HepG2 (cell line): ENCODE data around the gene EIF3J. TPM values are rescaled to one million over a fixed set of nuclear protein-coding genes. Genes with fewer than 3 reads are reported as not detected.

Experiments
- IKZF4 ChIP-seq: sonication (generic); formaldehyde crosslinking; IDR thresholded peaks from 2 replicates; pipeline ENCODE4 v1.5.1; 2020; ENCODE audit warnings: borderline replicate concordance, mild to moderate bottlenecking, low read depth, missing genetic modification reagents; ENCODE audit errors: not compliant biosample characterization
- KAT8 ChIP-seq: IDR thresholded peaks from 2 replicates; pipeline ENCODE4 v1.6.1; 2016; ENCODE audit warnings: missing genetic modification reagents, missing compliant biosample characterization
- MAZ ChIP-seq, 2 experiments: sonication (generic) in 1 of 2; formaldehyde crosslinking in 1 of 2; IDR thresholded peaks; 2 replicates each; pipeline versions ENCODE4 v1.5.0 to v1.6.1; 2012 to 2020; ENCODE audit warnings: low read depth in 2 of 2, mild to moderate bottlenecking in 2 of 2, borderline replicate concordance in 1 of 2, improper control_type of control experiment in 1 of 2, low read length in 1 of 2, missing genetic modification reagents in 1 of 2, moderate library complexity in 1 of 2
- MBNL3 ChIP-seq: fragments of 250-450 bp; sonication (Bioruptor Pico); conservative IDR thresholded peaks from 2 replicates; pipeline ENCODE4 v1.8.0; 2022; ENCODE audit warnings: mild to moderate bottlenecking, inconsistent platforms
- SIN3A ChIP-seq: IDR thresholded peaks from 2 replicates; pipeline ENCODE4 v1.6.1; 2011; ENCODE audit warnings: low read depth, mild to moderate bottlenecking, control low read depth, low read length, borderline replicate concordance
- SMYD3 ChIP-seq: sonication (generic); formaldehyde crosslinking; IDR thresholded peaks from 2 replicates; pipeline ENCODE4 v1.8.1; 2023; ENCODE audit warnings: mild to moderate bottlenecking, missing genetic modification reagents
- TAF1 ChIP-seq: sonication (generic); formaldehyde crosslinking; IDR thresholded peaks from 2 replicates; pipeline ENCODE4 v1.4.0; 2020; ENCODE audit warnings: missing genetic modification reagents
- THAP8 ChIP-seq: sonication (generic); formaldehyde crosslinking; IDR thresholded peaks from 2 replicates; pipeline ENCODE4 v1.5.1; 2020; ENCODE audit warnings: missing genetic modification reagents, mild to moderate bottlenecking, borderline replicate concordance
- ZNF230 ChIP-seq: sonication (generic); formaldehyde crosslinking; IDR thresholded peaks from 2 replicates; pipeline ENCODE4 v1.4.0; 2020; ENCODE audit warnings: mild to moderate bottlenecking, missing genetic modification reagents
- ZNF337 ChIP-seq: sonication (generic); formaldehyde crosslinking; IDR thresholded peaks from 2 replicates; pipeline ENCODE4 v1.5.1; 2020; ENCODE audit warnings: missing genetic modification reagents, low read depth, mild to moderate bottlenecking, borderline replicate concordance
- ZNF547 ChIP-seq: sonication (generic); formaldehyde crosslinking; IDR thresholded peaks from 2 replicates; pipeline ENCODE4 v1.5.1; 2020; ENCODE audit warnings: mild to moderate bottlenecking, missing genetic modification reagents
- ZNF713 ChIP-seq: sonication (generic); formaldehyde crosslinking; IDR thresholded peaks from 2 replicates; pipeline ENCODE4 v1.4.0; 2020; ENCODE audit warnings: mild to moderate bottlenecking, missing genetic modification reagents
- ZNF788 ChIP-seq: sonication (generic); formaldehyde crosslinking; IDR thresholded peaks from 2 replicates; pipeline ENCODE4 v1.5.0; 2020; ENCODE audit warnings: mild to moderate bottlenecking, missing genetic modification reagents, borderline replicate concordance
- polyA plus RNA-seq, 8 experiments: library from polyadenylated mRNA; depleted of rRNA in 3 of 8; stranded (reverse) in 7 of 8; unstranded in 1 of 8; fragments of >200 nt; fragmentation: Illumina TruSeq in 4 of 8; extraction: Trizol in 4 of 8; gene quantifications; 2 replicates each; pipeline versions ENCODE4 v1.2.1 to v1.2.3, GENCODE V29; 2011 to 2016; ENCODE audit warnings: low read depth in 4 of 8, missing spikeins in 1 of 8, mixed read lengths in 1 of 8; ENCODE audit not compliant: insufficient read depth in 1 of 8
- total RNA-seq, 5 experiments: library from RNA; depleted of rRNA; stranded (reverse); fragments of >200 nt; fragmentation: Illumina TruSeq; extraction: Trizol; gene quantifications; 2 replicates each; pipeline ENCODE4 v1.2.3, GENCODE V29; 2016; ENCODE audit warnings: low read depth in 1 of 5
- TF ChIP-seq, protein P1 (sequence below): sonication (generic); formaldehyde crosslinking; IDR thresholded peaks from 2 replicates; pipeline ENCODE4 v1.5.0; 2020; ENCODE audit warnings: mild to moderate bottlenecking, missing genetic modification reagents, borderline replicate concordance
- TF ChIP-seq, protein P2 (sequence below): sonication (generic); formaldehyde crosslinking; IDR thresholded peaks from 2 replicates; pipeline ENCODE4 v1.8.1; 2023; ENCODE audit warnings: missing genetic modification reagents, inconsistent platforms, borderline replicate concordance
- TF ChIP-seq, protein P3 (sequence below): sonication (generic); formaldehyde crosslinking; IDR thresholded peaks from 2 replicates; pipeline ENCODE4 v1.8.1; 2023; ENCODE audit warnings: mild to moderate bottlenecking, missing genetic modification reagents, borderline replicate concordance
- TF ChIP-seq, protein P4 (sequence below): sonication (generic); formaldehyde crosslinking; IDR thresholded peaks from 2 replicates; pipeline ENCODE4 v1.8.1; 2023; ENCODE audit warnings: mild to moderate bottlenecking, missing genetic modification reagents
- TF ChIP-seq, protein P5 (sequence below): sonication (generic); formaldehyde crosslinking; IDR thresholded peaks from 2 replicates; pipeline ENCODE4 v1.5.0; 2020; ENCODE audit warnings: missing genetic modification reagents, mild to moderate bottlenecking, borderline replicate concordance

The EIF3J gene
- total and polyA plus RNA-seq, 2 of the 13 experiments (the other 11 are each of a cell fraction or from before 2014, with no cell fraction given), result 51.7 to 69.2 TPM

GRCh38 chr15:44536302-44536961 is 515 bp upstream of the EIF3J start (continued):
- TF ChIP-seq, protein P1, sequence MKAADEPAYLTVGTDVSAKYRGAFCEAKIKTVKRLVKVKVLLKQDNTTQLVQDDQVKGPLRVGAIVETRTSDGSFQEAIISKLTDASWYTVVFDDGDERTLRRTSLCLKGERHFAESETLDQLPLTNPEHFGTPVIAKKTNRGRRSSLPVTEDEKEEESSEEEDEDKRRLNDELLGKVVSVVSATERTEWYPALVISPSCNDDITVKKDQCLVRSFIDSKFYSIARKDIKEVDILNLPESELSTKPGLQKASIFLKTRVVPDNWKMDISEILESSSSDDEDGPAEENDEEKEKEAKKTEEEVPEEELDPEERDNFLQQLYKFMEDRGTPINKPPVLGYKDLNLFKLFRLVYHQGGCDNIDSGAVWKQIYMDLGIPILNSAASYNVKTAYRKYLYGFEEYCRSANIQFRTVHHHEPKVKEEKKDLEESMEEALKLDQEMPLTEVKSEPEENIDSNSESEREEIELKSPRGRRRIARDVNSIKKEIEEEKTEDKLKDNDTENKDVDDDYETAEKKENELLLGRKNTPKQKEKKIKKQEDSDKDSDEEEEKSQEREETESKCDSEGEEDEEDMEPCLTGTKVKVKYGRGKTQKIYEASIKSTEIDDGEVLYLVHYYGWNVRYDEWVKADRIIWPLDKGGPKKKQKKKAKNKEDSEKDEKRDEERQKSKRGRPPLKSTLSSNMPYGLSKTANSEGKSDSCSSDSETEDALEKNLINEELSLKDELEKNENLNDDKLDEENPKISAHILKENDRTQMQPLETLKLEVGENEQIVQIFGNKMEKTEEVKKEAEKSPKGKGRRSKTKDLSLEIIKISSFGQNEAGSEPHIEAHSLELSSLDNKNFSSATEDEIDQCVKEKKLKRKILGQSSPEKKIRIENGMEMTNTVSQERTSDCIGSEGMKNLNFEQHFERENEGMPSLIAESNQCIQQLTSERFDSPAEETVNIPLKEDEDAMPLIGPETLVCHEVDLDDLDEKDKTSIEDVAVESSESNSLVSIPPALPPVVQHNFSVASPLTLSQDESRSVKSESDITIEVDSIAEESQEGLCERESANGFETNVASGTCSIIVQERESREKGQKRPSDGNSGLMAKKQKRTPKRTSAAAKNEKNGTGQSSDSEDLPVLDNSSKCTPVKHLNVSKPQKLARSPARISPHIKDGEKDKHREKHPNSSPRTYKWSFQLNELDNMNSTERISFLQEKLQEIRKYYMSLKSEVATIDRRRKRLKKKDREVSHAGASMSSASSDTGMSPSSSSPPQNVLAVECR, result peak; percentile 55; the same call in 1 of the 2 replicates
- TF ChIP-seq MBNL3, result no peak
- no peak; the same call in 1 of the 2 replicates for TF ChIP-seq SMYD3 (CRISPR knock-in tag)
- peak; percentile 68; the same call in 1 of the 2 replicates for TF ChIP-seq SIN3A
- 0 out of 2 replicates have a peak, but pooled peaks have one; percentile 8 for TF ChIP-seq TAF1 (CRISPR knock-in tag)
- TF ChIP-seq, protein P2, sequence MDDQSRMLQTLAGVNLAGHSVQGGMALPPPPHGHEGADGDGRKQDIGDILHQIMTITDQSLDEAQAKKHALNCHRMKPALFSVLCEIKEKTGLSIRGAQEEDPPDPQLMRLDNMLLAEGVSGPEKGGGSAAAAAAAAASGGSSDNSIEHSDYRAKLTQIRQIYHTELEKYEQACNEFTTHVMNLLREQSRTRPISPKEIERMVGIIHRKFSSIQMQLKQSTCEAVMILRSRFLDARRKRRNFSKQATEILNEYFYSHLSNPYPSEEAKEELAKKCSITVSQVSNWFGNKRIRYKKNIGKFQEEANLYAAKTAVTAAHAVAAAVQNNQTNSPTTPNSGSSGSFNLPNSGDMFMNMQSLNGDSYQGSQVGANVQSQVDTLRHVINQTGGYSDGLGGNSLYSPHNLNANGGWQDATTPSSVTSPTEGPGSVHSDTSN (CRISPR knock-in tag), result no peak
- peak; percentile 56; the same call in 1 of the 2 replicates for TF ChIP-seq ZNF788 (CRISPR knock-in tag)
- TF ChIP-seq KAT8 (CRISPR knock-in tag), result no peak; the same call in 1 of the 2 replicates
- peak; percentile 87; the same call in 1 of the 2 replicates for TF ChIP-seq MAZ (IDR thresholded peaks at IDR 0.05; ENCODE audit: borderline replicate concordance, low read depth, low read length)
- TF ChIP-seq MAZ (CRISPR knock-in tag; IDR thresholded peaks at IDR 0.05; ENCODE audit: low read depth), result peak; percentile 51; the same call in 1 of the 2 replicates
- TF ChIP-seq, protein P3, sequence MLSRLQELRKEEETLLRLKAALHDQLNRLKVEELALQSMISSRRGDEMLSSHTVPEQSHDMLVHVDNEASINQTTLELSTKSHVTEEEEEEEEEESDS (CRISPR knock-in tag), result no peak
- TF ChIP-seq IKZF4 (CRISPR knock-in tag), result peak; percentile 41
- no peak; the same call in 1 of the 2 replicates for TF ChIP-seq ZNF230 (CRISPR knock-in tag)
- TF ChIP-seq, protein P4, sequence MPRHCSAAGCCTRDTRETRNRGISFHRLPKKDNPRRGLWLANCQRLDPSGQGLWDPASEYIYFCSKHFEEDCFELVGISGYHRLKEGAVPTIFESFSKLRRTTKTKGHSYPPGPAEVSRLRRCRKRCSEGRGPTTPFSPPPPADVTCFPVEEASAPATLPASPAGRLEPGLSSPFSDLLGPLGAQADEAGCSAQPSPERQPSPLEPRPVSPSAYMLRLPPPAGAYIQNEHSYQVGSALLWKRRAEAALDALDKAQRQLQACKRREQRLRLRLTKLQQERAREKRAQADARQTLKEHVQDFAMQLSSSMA (CRISPR knock-in tag), result peak; percentile 70; the same call in 1 of the 2 replicates
- no peak; the same call in 1 of the 2 replicates for TF ChIP-seq ZNF337
- 0 out of 2 replicates have a peak, but pooled peaks have one; percentile 20 for TF ChIP-seq ZNF547
- TF ChIP-seq THAP8, result no peak
- TF ChIP-seq ZNF713 (CRISPR knock-in tag), result no peak
- TF ChIP-seq, protein P5, sequence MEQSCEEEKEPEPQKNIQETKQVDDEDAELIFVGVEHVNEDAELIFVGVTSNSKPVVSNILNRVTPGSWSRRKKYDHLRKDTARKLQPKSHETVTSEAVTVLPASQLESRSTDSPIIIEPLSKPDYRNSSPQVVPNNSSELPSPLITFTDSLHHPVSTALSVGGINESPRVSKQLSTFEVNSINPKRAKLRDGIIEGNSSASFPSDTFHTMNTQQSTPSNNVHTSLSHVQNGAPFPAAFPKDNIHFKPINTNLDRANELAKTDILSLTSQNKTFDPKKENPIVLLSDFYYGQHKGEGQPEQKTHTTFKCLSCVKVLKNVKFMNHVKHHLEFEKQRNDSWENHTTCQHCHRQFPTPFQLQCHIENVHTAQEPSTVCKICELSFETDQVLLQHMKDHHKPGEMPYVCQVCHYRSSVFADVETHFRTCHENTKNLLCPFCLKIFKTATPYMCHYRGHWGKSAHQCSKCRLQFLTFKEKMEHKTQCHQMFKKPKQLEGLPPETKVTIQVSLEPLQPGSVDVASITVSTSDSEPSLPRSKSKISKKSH (CRISPR knock-in tag), result peak; percentile 17; the same call in 1 of the 2 replicates
